ENCODE measurements around the gene PLA2G2C. TPM values are rescaled to one million over a fixed set of nuclear protein-coding genes. Genes with fewer than 3 reads are reported as not detected.

The PLA2G2C gene
- total RNA-seq, 3 donors from 2014 or later (not counting 1 experiment from before 2014, with no cell fraction given) = not detected

- H3K4me3 ChIP-seq (ENCODE audit: low read length) = no peak overlapping the region
- ATAC-seq = peak; percentile 42 to 46 (median 46)
- peaks cover 47% of the 10 kb centered on the region for H3K4me1 ChIP-seq (ENCODE audit: control insufficient read depth, insufficient read depth, low read length)
- Mint-ChIP-seq H3K27me3 (ENCODE audit: low read depth in 2 of 2) (peaks cover 7 to 9% of the 10 kb centered on the region in 2 donors), H3K9me3 (peaks cover 0 to 2% of the 10 kb centered on the region in 2 donors), H3K27ac (peak overlapping the region; percentile 85 to 86), H3K4me3 (peak overlapping the region; percentile 85), H3K36me3 (no peaks in the 10 kb centered on the region), H3K4me1 (peaks cover 44 to 53% of the 10 kb centered on the region in 2 donors)
- H3K9me3 ChIP-seq (ENCODE audit: control insufficient read depth, insufficient read depth, low read length) = no peaks in the 10 kb centered on the region
- H3K27me3 ChIP-seq (ENCODE audit: control insufficient read depth, insufficient read depth, low read length) = no peaks in the 10 kb centered on the region
- no peak for TF ChIP-seq CTCF (IDR thresholded peaks at IDR 0.05)
- intact Hi-C loops (cut with micrococcal nuclease) = no loop called here
- WGBS (ENCODE audit: insufficient coverage) = 48% methylated on average over 6 of the region's 7 CpGs
- peak in 1 of 2 donors; percentile 56 for DNase-seq
- peak overlapping the region; percentile 40 for H3K27ac ChIP-seq (ENCODE audit: low read length)
- no peaks in the 10 kb centered on the region for H3K36me3 ChIP-seq (ENCODE audit: control insufficient read depth, insufficient read depth, low read length)
These were observed 940 bp upstream of the PLA2G2C start for GRCh38 chr1:20187103-20187812.

- Mint-ChIP-seq H3K4me3 (peak overlapping the region; percentile 80), H3K27ac (peak overlapping the region; percentile 77 to 85), H3K9me3 (peaks cover 0 to 2% of the 10 kb centered on the region in 2 donors), H3K36me3 (no peaks in the 10 kb centered on the region), H3K27me3 (ENCODE audit: low read depth in 2 of 2) (peaks cover 7 to 9% of the 10 kb centered on the region in 2 donors), H3K4me1 (peaks cover 44 to 53% of the 10 kb centered on the region in 2 donors)
- intact Hi-C loops (cut with micrococcal nuclease) = no loop called here
- Histone ChIP-seq H3K36me3 (ENCODE audit: control insufficient read depth, insufficient read depth, low read length) (no peaks in the 10 kb centered on the region), H3K4me3 (ENCODE audit: low read length) (peak overlapping the region; percentile 29), H3K27ac (ENCODE audit: low read length) (peak overlapping the region; percentile 78), H3K27me3 (ENCODE audit: control insufficient read depth, insufficient read depth, low read length) (no peaks in the 10 kb centered on the region), H3K9me3 (ENCODE audit: control insufficient read depth, insufficient read depth, low read length) (no peaks in the 10 kb centered on the region), H3K4me1 (ENCODE audit: control insufficient read depth, insufficient read depth, low read length) (peaks cover 47% of the 10 kb centered on the region)
- no peak for TF ChIP-seq CTCF (IDR thresholded peaks at IDR 0.05)
- DNase-seq (peak; percentile 35 to 80), ATAC-seq (peak; percentile 53 to 62 (median 61))
- 22% methylated on average over 17 of the region's 17 CpGs for WGBS (ENCODE audit: insufficient coverage)
These were observed 1.1 kb downstream of the PLA2G2C start for GRCh38 chr1:20184997-20185833.

- H3K4me1 Mint-ChIP-seq = peaks cover 44 to 53% of the 10 kb centered on the region in 2 donors
- H3K27me3 ChIP-seq (ENCODE audit: control insufficient read depth, insufficient read depth, low read length) = no peaks in the 10 kb centered on the region
- ATAC-seq (no peak), DNase-seq (peak in 1 of 2 donors; percentile 33)
- no peak overlapping the region for H3K27ac ChIP-seq (ENCODE audit: low read length)
- 65% methylated on average over 6 of the region's 6 CpGs for WGBS (ENCODE audit: insufficient coverage)
- peak overlapping the region; percentile 77 to 85 for H3K27ac Mint-ChIP-seq
- no peaks in the 10 kb centered on the region for H3K36me3 ChIP-seq (ENCODE audit: control insufficient read depth, insufficient read depth, low read length)
- peaks cover 6 to 8% of the 10 kb centered on the region in 2 donors for H3K27me3 Mint-ChIP-seq (ENCODE audit: low read depth in 2 of 2)
- no peaks in the 10 kb centered on the region for H3K9me3 ChIP-seq (ENCODE audit: control insufficient read depth, insufficient read depth, low read length)
- peaks cover 5 to 7% of the 10 kb centered on the region in 2 donors for H3K9me3 Mint-ChIP-seq
- H3K4me3 Mint-ChIP-seq = peak overlapping the region; percentile 80
- H3K36me3 Mint-ChIP-seq = no peaks in the 10 kb centered on the region
- no peak for TF ChIP-seq CTCF (IDR thresholded peaks at IDR 0.05)
- peaks cover 47% of the 10 kb centered on the region for H3K4me1 ChIP-seq (ENCODE audit: control insufficient read depth, insufficient read depth, low read length)
- intact Hi-C loops (cut with micrococcal nuclease) = no loop called here
- H3K4me3 ChIP-seq (ENCODE audit: low read length) = no peak overlapping the region
These were observed 1.8 kb downstream of the PLA2G2C start for GRCh38 chr1:20184481-20184900.

Measured in natural killer cell (primary cell).